ENCODE results near the gene PAPPA. TPM values are rescaled to one million over a fixed set of nuclear protein-coding genes. Genes with fewer than 3 reads are reported as not detected.

PAPPA gene
- polyA plus RNA-seq, 1 of the 3 experiments (the other 2 are of a cell fraction) = 44.5 TPM

GRCh38 chr9:116404228-116404627 lies 250.6 kb downstream of the PAPPA start:
- TF ChIP-seq NFIC (IDR thresholded peaks at IDR 0.05; ENCODE audit: borderline replicate concordance) (no peak), YY1 (IDR thresholded peaks at IDR 0.05; ENCODE audit: low read depth) (no peak), POLR2AphosphoS5 (IDR thresholded peaks at IDR 0.05; ENCODE audit: low read depth, low read length) (no peak; the same call in 1 of the 2 replicates), REST (IDR thresholded peaks at IDR 0.05; ENCODE audit: low read depth, low read length) (no peak), TCF12 (IDR thresholded peaks at IDR 0.05) (no peak), PBX3 (IDR thresholded peaks at IDR 0.05) (no peak), RXRA (IDR thresholded peaks at IDR 0.05; ENCODE audit: borderline replicate concordance, low read depth) (no peak), FOSL2 (IDR thresholded peaks at IDR 0.05; ENCODE audit: borderline replicate concordance, low read depth) (no peak), MXI1 (IDR thresholded peaks at IDR 0.05; ENCODE audit: low read depth, low read length) (no peak), MEF2A (IDR thresholded peaks at IDR 0.05; ENCODE audit: borderline replicate concordance, low read depth) (no peak)
- Histone ChIP-seq H3K9me3 (no peaks in the 10 kb centered on the region), H2AFZ (ENCODE audit: low read depth) (no peak overlapping the region), H3K9me2 (no peaks in the 10 kb centered on the region), H3K4me1 (ENCODE audit: control insufficient read depth in 1 of 2, insufficient read depth in 2 of 2, low read depth in 1 of 2, low read length in 1 of 2) (no peaks in the 10 kb centered on the region; a peak in 1 of 4 replicates), H3K4me2 (no peak overlapping the region), H4K20me1 (ENCODE audit: insufficient read depth) (no peaks in the 10 kb centered on the region), H3K4me3 (ENCODE audit: low read depth in 2 of 2, low read length in 1 of 2) (no peak overlapping the region), H3K27ac (ENCODE audit: low read depth in 2 of 2, low read length in 1 of 2) (no peak overlapping the region), H3F3A (replicated peaks; ENCODE audit: insufficient read depth) (peaks cover 47% of the 10 kb centered on the region), H3K27me3 (ENCODE audit: insufficient read depth) (no peaks in the 10 kb centered on the region), H3K9ac (no peak overlapping the region), H3K79me2 (ENCODE audit: insufficient read depth) (no peaks in the 10 kb centered on the region), H3K36me3 (replicated peaks in 1 of 2; ENCODE audit: control insufficient read depth in 1 of 2, insufficient read depth in 2 of 2, low read length in 1 of 2) (peaks cover 6 to 16% of the 10 kb centered on the region in 2 experiments)
- DNase-seq = no peak
- WGBS (ENCODE audit: low lambda C conversion rate) = 97% methylated on average over 3 of the region's 3 CpGs
- CTCF ChIA-PET = no interaction called here
- POLR2A ChIA-PET = no interaction called here

- CTCF ChIA-PET = interaction anchor here (0.7 kb wide), 1 partner anchor 1735 kb away, joined by 3 read pairs; no protein-coding TSS in a partner anchor
- Histone ChIP-seq H3K4me2 (no peak overlapping the region), H4K20me1 (ENCODE audit: insufficient read depth) (no peaks in the 10 kb centered on the region), H3F3A (replicated peaks; ENCODE audit: insufficient read depth) (peaks cover 41% of the 10 kb centered on the region), H3K4me3 (ENCODE audit: low read depth in 2 of 2, low read length in 1 of 2) (no peak overlapping the region), H3K4me1 (ENCODE audit: control insufficient read depth in 1 of 2, insufficient read depth in 2 of 2, low read depth in 1 of 2, low read length in 1 of 2) (no peaks in the 10 kb centered on the region; a peak in 1 of 4 replicates), H3K27me3 (ENCODE audit: insufficient read depth) (no peaks in the 10 kb centered on the region), H3K27ac (ENCODE audit: low read depth in 2 of 2, low read length in 1 of 2) (no peak overlapping the region), H2AFZ (ENCODE audit: low read depth) (no peak overlapping the region), H3K9ac (no peak overlapping the region), H3K36me3 (replicated peaks in 1 of 2; ENCODE audit: control insufficient read depth in 1 of 2, insufficient read depth in 2 of 2, low read length in 1 of 2) (peaks cover 0 to 5% of the 10 kb centered on the region in 2 experiments), H3K9me2 (no peaks in the 10 kb centered on the region), H3K79me2 (ENCODE audit: insufficient read depth) (no peaks in the 10 kb centered on the region), H3K9me3 (no peaks in the 10 kb centered on the region)
- DNase-seq = no peak
- TF ChIP-seq FOXM1 (IDR thresholded peaks at IDR 0.05; ENCODE audit: low read depth) = no peak
- POLR2A ChIA-PET = no interaction called here
- 100% methylated on average over 1 of the region's 1 CpG for WGBS (ENCODE audit: low lambda C conversion rate)
Measured at GRCh38 chr9:116405321-116405720, 251.7 kb downstream of the PAPPA start.
